SK-N-SH (cell line): ENCODE data around the gene ZNF341. TPM values are rescaled to one million over a fixed set of nuclear protein-coding genes. Genes with fewer than 3 reads are reported as not detected.

Source experiments
- CTCF ChIA-PET: fragments of 300-600, 350-600 bp; formaldehyde crosslinking; extraction: SDS; loops from one replicate; lab custom pipeline; 2021; lab: Yijun Ruan, JAX
- POLR2A ChIA-PET: fragments of 350-600 bp; sonication (Branson Sonifier 250); formaldehyde crosslinking; extraction: SDS; loops from one replicate; lab custom pipeline; 2020; ENCODE audit warnings: antibody characterized with exemption, inconsistent platforms; lab: Yijun Ruan, JAX
- DNase-seq: peaks from one replicate; pipeline ENCODE4 v3.0.0; 2012
- H2AFZ ChIP-seq: fragments of 200-600 bp; sonication (generic); 2 replicates; pipeline ENCODE4 v1.8.1; 2016; ENCODE audit warnings: antibody characterized with exemption, mild to moderate bottlenecking, low read depth
- H3F3A ChIP-seq: fragments of 200-600 bp; sonication (generic); replicated peaks from 2 replicates; pipeline ENCODE3; 2016; ENCODE audit warnings: antibody characterized with exemption, mild to moderate bottlenecking; ENCODE audit not compliant: insufficient read depth
- H3K27ac ChIP-seq, 2 experiments: fragments of 200-500 bp in 1 of 2; fragments of 200-600 bp in 1 of 2; sonication (Bioruptor generic) in 1 of 2; sonication (generic), shearing (Covaris generic) in 1 of 2; 2 replicates each; pipeline versions ENCODE4 v1.5.1 to v1.6.1; 2014 to 2016; ENCODE audit warnings: low read depth in 2 of 2, inconsistent platforms in 1 of 2, low read length in 1 of 2, mild to moderate bottlenecking in 1 of 2, mixed read lengths in 1 of 2
- H3K27me3 ChIP-seq: fragments of 200-600 bp; sonication (generic), shearing (Covaris generic); 2 replicates; pipeline ENCODE4 v1.6.1; 2016; ENCODE audit warnings: mixed run types; ENCODE audit not compliant: insufficient read depth
- H3K36me3 ChIP-seq, 2 experiments: fragments of 200-500 bp in 1 of 2; fragments of 200-600 bp in 1 of 2; sonication (Bioruptor generic) in 1 of 2; sonication (generic) in 1 of 2; replicated peaks in 1 of 2; 2 replicates each; pipeline versions ENCODE3 to v1.5.1; 2014 to 2016; ENCODE audit warnings: low read length in 1 of 2, mild to moderate bottlenecking in 1 of 2; ENCODE audit not compliant: insufficient read depth in 2 of 2, control insufficient read depth in 1 of 2
- H3K4me1 ChIP-seq, 2 experiments: fragments of 200-500 bp in 1 of 2; fragments of 200-600 bp in 1 of 2; sonication (Bioruptor generic) in 1 of 2; sonication (generic), shearing (Covaris generic) in 1 of 2; 2 replicates each; pipeline versions ENCODE4 v1.5.1 to v1.6.1; 2014 to 2016; ENCODE audit warnings: low read depth in 1 of 2, low read length in 1 of 2, mixed run types in 1 of 2; ENCODE audit not compliant: insufficient read depth in 2 of 2, control insufficient read depth in 1 of 2
- H3K4me2 ChIP-seq: fragments of 200-600 bp; sonication (generic), shearing (Covaris generic); 2 replicates; pipeline ENCODE4 v1.6.1; 2017; ENCODE audit warnings: mixed run types
- H3K4me3 ChIP-seq, 2 experiments: fragments of 200-500 bp in 1 of 2; fragments of 200-600 bp in 1 of 2; sonication (Bioruptor generic) in 1 of 2; sonication (generic), shearing (Covaris generic) in 1 of 2; 2 replicates each; pipeline versions ENCODE4 v1.5.1 to v1.8.1; 2014 to 2016; ENCODE audit warnings: low read depth in 2 of 2, inconsistent platforms in 1 of 2, low read length in 1 of 2, mild to moderate bottlenecking in 1 of 2, mixed read lengths in 1 of 2, moderate library complexity in 1 of 2
- H3K79me2 ChIP-seq: fragments of 200-600 bp; sonication (generic); 2 replicates; pipeline ENCODE4 v1.8.1; 2017; ENCODE audit warnings: mild to moderate bottlenecking; ENCODE audit not compliant: insufficient read depth
- H3K9ac ChIP-seq: fragments of 200-600 bp; sonication (generic); 2 replicates; pipeline ENCODE4 v1.6.1; 2017; ENCODE audit warnings: mixed run types
- H3K9me2 ChIP-seq: fragments of 200-600 bp; sonication (generic); 2 replicates; pipeline ENCODE4 v1.6.1; 2017; ENCODE audit warnings: mixed run types
- H3K9me3 ChIP-seq: fragments of 200-600 bp; sonication (generic); 2 replicates; pipeline ENCODE4 v1.6.1; 2017; ENCODE audit warnings: mixed run types, mild to moderate bottlenecking, moderate library complexity
- H4K20me1 ChIP-seq: fragments of 200-600 bp; sonication (generic); 2 replicates; pipeline ENCODE4 v1.6.1; 2017; ENCODE audit warnings: mild to moderate bottlenecking, mixed run types; ENCODE audit not compliant: insufficient read depth
- EP300 ChIP-seq, 2 experiments: IDR thresholded peaks; 2 replicates each; pipeline versions ENCODE4 v1.4.0 to v1.6.1; 2012; ENCODE audit warnings: borderline replicate concordance in 1 of 2, low read depth in 1 of 2, low read length in 1 of 2
- EZH2phosphoT487 ChIP-seq: fragments of 200-600 bp; sonication (generic); IDR thresholded peaks from 2 replicates; pipeline ENCODE4 v1.6.1; 2017; ENCODE audit warnings: low read depth, mixed run types, mild to moderate bottlenecking, antibody characterized with exemption, moderate library complexity, borderline replicate concordance
- GATA2 ChIP-seq: sonication (generic); formaldehyde crosslinking; IDR thresholded peaks from 2 replicates; pipeline ENCODE4 v1.5.0; 2020; ENCODE audit warnings: mild to moderate bottlenecking, missing genetic modification reagents
- JUND ChIP-seq: IDR thresholded peaks from 2 replicates; pipeline ENCODE4 v1.4.0; 2012
- MXI1 ChIP-seq: IDR thresholded peaks from 2 replicates; pipeline ENCODE4 v1.6.1; 2012; ENCODE audit warnings: mild to moderate bottlenecking, low read depth, low read length, improper control_type of control experiment
- NFIC ChIP-seq: IDR thresholded peaks from 2 replicates; pipeline ENCODE4 v1.4.0; 2012; ENCODE audit warnings: borderline replicate concordance
- RAD21 ChIP-seq: IDR thresholded peaks from 2 replicates; pipeline ENCODE4 v1.6.1; 2012; ENCODE audit warnings: mild to moderate bottlenecking, low read length
- RFX5 ChIP-seq: IDR thresholded peaks from 2 replicates; pipeline ENCODE4 v1.6.1; 2012; ENCODE audit warnings: mild to moderate bottlenecking, improper control_type of control experiment, low read length
- RXRA ChIP-seq: IDR thresholded peaks from 2 replicates; pipeline ENCODE4 v1.4.0; 2012; ENCODE audit warnings: low read depth, mild to moderate bottlenecking, borderline replicate concordance
- TAF1 ChIP-seq: IDR thresholded peaks from 2 replicates; pipeline ENCODE4 v1.6.1; 2012; ENCODE audit warnings: low read depth, mild to moderate bottlenecking, low read length, moderate library complexity, borderline replicate concordance
- USF2 ChIP-seq: fragments of 150-350 bp; IDR thresholded peaks from 2 replicates; pipeline ENCODE4 v1.6.1; 2017; ENCODE audit warnings: antibody characterized with exemption, low read length, low read depth, borderline replicate concordance
- YY1 ChIP-seq: IDR thresholded peaks from 2 replicates; pipeline ENCODE4 v1.4.0; 2012; ENCODE audit warnings: low read depth, mild to moderate bottlenecking
- WGBS: methylation state at CpG from one replicate; pipeline ENCODE4 v1.1.6; 2017; ENCODE audit warnings: low lambda C conversion rate; 5-methylcytosine and 5-hydroxymethylcytosine counted together
- polyA plus RNA-seq, 3 experiments: library from polyadenylated mRNA; depleted of rRNA; stranded (reverse); fragments of >200 nt; gene quantifications; 2 replicates each; pipeline ENCODE4 v1.2.3, GENCODE V29; 2012
- TF ChIP-seq, protein P1 (sequence below): IDR thresholded peaks from 2 replicates; pipeline ENCODE4 v1.6.1; 2012; ENCODE audit warnings: mild to moderate bottlenecking, low read depth, low read length, moderate library complexity
- TF ChIP-seq, protein P2 (sequence below): fragments of 150-350 bp; IDR thresholded peaks from 2 replicates; pipeline ENCODE4 v1.6.1; 2016; ENCODE audit warnings: mild to moderate bottlenecking, low read depth, low read length

ZNF341 gene
- polyA plus RNA-seq, 1 of the 3 experiments (the other 2 are of a cell fraction) = 3.2 TPM

DNA sequence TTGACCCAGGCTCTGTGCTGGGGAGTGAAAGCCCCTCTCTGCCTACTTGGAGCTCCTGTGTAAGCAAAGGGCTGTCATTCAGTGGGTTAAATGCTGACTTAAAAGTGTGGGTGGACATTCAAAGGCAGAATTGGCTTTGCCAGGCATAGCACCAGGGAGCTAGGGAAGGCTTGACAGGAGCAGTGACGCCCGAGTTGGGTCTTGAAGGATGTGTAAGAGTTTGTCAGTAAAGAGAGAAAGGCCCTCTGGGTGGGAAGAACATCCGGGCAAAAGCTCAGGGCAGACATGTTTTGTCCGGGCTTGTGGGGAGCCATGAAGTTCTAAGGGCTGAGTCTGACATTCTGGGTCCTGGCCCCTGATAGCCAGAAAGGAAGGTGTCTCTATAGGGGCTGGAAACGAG, 51.5 kb downstream of the ZNF341 start (continued):
- TF ChIP-seq, protein P1, sequence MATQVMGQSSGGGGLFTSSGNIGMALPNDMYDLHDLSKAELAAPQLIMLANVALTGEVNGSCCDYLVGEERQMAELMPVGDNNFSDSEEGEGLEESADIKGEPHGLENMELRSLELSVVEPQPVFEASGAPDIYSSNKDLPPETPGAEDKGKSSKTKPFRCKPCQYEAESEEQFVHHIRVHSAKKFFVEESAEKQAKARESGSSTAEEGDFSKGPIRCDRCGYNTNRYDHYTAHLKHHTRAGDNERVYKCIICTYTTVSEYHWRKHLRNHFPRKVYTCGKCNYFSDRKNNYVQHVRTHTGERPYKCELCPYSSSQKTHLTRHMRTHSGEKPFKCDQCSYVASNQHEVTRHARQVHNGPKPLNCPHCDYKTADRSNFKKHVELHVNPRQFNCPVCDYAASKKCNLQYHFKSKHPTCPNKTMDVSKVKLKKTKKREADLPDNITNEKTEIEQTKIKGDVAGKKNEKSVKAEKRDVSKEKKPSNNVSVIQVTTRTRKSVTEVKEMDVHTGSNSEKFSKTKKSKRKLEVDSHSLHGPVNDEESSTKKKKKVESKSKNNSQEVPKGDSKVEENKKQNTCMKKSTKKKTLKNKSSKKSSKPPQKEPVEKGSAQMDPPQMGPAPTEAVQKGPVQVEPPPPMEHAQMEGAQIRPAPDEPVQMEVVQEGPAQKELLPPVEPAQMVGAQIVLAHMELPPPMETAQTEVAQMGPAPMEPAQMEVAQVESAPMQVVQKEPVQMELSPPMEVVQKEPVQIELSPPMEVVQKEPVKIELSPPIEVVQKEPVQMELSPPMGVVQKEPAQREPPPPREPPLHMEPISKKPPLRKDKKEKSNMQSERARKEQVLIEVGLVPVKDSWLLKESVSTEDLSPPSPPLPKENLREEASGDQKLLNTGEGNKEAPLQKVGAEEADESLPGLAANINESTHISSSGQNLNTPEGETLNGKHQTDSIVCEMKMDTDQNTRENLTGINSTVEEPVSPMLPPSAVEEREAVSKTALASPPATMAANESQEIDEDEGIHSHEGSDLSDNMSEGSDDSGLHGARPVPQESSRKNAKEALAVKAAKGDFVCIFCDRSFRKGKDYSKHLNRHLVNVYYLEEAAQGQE = no peak
- TF ChIP-seq RAD21 = no peak
- TF ChIP-seq NFIC = no peak
- TF ChIP-seq, all 33 proteins: peak for 0

- CTCF ChIA-PET = no interaction called here
- H3K27me3 ChIP-seq = no peaks in the 10 kb centered on the region
- no peaks in the 10 kb centered on the region for H3K9me2 ChIP-seq
- H2AFZ ChIP-seq = no peak overlapping the region
- no peaks in the 10 kb centered on the region for H3K36me3 ChIP-seq
- H3K79me2 ChIP-seq = no peaks in the 10 kb centered on the region
- H3F3A ChIP-seq = peaks cover 8% of the 10 kb centered on the region
- TF ChIP-seq RXRA (no peak), USF2 (no peak), JUND (no peak), EZH2phosphoT487 (no peak), MXI1 (no peak), YY1 (no peak), TAF1 (no peak), GATA2 (no peak), RFX5 (no peak), RAD21 (no peak), EP300 (IDR thresholded peaks at IDR 0.05; ENCODE audit: borderline replicate concordance in 1 of 2, low read depth in 1 of 2, low read length in 1 of 2) (no peak)
- TF ChIP-seq, protein P2, sequence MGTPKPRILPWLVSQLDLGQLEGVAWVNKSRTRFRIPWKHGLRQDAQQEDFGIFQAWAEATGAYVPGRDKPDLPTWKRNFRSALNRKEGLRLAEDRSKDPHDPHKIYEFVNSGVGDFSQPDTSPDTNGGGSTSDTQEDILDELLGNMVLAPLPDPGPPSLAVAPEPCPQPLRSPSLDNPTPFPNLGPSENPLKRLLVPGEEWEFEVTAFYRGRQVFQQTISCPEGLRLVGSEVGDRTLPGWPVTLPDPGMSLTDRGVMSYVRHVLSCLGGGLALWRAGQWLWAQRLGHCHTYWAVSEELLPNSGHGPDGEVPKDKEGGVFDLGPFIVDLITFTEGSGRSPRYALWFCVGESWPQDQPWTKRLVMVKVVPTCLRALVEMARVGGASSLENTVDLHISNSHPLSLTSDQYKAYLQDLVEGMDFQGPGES = no peak
- H3K4me1 ChIP-seq = peaks cover under 1 to 10% of the 10 kb centered on the region in 2 experiments; a peak in 2 of 4 replicates
- H3K9me3 ChIP-seq = no peaks in the 10 kb centered on the region
- no peaks in the 10 kb centered on the region for H4K20me1 ChIP-seq
- no peak overlapping the region for H3K9ac ChIP-seq
- H3K4me2 ChIP-seq = no peak overlapping the region
- no peak for DNase-seq
- WGBS = 91% methylated on average over 3 of the region's 5 CpGs
- POLR2A ChIA-PET = no interaction called here
- no peak overlapping the region for H3K27ac ChIP-seq
- no peak overlapping the region for H3K4me3 ChIP-seq
Measured at GRCh38 chr20:33783818-33784217, 52.0 kb downstream of the ZNF341 start.
